Measurements from ENCODE around the gene C1QTNF8.

GRCh38 chr16:1126586-1126985 lies 30.5 kb upstream of the C1QTNF8 start:
- TF ChIP-seq CTCF (IDR thresholded peaks at IDR 0.05) = no peak
- no peak for TF ChIP-seq POLR2AphosphoS5 (IDR thresholded peaks at IDR 0.05)

Data from prostate gland (tissue), 2 donors.